UCSD-AML1 (cell line): ENCODE results near the gene GTF2F2.

Experiments used
- DNase-seq: peaks from one replicate; lab custom pipeline; 2025; ENCODE audit not compliant: unreplicated experiment; lab: John Stamatoyannopoulos, UW

Gene GTF2F2

DNA sequence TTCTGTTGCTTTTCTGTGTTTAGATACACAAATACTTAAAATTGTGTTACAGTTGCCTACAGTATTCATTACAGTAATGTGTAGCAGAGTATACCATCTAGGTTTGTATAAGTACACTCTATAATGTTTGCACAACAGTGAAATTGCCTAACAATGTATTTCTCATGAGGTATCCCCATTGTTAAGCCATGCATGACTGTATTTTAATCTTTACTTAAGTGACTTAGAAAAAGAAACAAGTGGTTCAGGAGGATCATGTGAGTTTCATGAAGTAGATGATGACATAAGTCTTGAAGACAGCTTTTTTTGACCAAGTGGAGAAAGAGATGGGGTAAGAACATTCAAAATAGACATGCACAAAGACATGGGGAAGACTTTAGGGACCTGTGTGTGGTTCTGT lies 88.9 kb downstream of the GTF2F2 start:
- DNase-seq = no peak

DNA sequence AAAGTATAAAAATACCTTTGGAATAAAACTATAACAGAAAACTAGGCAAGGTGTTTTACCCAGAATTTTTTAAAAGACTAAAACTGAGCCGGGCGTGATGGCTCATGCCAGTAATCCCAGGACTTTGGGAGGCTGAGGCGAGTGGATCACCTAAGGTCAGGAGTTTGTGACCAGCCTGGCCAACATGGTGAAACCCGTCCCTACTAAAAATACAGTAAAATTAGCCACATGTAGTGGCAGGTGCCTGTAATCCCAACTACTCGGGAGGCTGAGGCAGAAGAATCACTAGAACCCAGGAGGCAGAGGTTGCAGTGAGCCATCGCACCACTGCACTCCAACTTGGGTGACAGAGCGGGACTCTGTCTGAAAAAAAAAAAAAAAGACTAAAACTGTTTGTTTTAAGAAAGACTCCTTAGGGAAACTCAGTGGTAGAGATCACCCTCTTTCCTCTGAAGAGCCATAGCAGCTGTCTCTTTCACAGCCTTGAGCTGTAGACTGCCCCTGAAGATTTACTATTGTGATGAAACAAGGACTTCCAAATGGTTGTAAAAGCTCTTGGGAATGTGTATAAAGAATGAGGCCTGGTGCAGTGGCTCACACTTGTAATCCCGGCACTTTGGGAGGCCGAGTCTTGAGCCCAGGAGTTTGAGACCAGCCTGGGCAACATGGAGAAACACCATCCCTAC lies 95.2 kb downstream of the GTF2F2 start:
- no peak for DNase-seq

DNA sequence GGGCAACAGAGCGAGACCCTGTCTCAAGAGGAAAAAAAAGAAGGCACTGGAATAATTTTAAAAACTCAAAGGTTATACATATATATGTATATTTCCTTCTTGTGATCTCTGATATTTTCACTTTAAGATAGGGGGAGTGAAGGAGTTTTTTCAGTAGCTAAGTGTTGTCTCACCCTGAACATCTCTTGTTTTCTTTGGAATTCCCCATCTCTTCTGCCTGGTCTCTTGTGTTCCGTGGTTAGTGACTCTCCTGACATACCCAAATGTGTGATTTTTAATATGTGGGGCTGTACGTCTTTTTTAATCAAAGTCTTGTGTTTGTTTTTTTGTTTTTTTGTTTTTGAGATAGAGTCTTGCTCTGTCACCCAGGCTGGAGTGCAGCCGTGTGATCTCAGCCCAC lies 95.9 kb downstream of the GTF2F2 start:
- no peak for DNase-seq

DNA sequence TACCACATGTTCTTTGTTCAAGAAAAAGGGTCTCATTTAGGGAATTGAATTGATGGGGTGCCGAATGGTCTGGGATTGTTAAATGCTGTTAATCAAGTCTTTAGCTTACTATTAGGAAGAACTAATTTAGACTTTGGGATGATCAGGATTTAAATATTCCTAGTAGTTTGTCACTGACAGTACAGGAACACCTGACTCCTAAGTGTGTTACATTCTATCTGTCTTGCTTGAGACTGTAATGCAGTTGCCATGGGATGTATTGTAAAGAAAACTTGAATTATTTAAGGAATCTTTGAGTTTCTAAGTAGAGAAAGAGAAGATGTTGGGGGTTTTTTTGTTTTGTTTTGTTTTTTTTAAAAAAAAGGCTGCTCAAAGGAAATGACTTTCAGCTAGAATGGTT lies 98.4 kb downstream of the GTF2F2 start:
- no peak for DNase-seq

DNA sequence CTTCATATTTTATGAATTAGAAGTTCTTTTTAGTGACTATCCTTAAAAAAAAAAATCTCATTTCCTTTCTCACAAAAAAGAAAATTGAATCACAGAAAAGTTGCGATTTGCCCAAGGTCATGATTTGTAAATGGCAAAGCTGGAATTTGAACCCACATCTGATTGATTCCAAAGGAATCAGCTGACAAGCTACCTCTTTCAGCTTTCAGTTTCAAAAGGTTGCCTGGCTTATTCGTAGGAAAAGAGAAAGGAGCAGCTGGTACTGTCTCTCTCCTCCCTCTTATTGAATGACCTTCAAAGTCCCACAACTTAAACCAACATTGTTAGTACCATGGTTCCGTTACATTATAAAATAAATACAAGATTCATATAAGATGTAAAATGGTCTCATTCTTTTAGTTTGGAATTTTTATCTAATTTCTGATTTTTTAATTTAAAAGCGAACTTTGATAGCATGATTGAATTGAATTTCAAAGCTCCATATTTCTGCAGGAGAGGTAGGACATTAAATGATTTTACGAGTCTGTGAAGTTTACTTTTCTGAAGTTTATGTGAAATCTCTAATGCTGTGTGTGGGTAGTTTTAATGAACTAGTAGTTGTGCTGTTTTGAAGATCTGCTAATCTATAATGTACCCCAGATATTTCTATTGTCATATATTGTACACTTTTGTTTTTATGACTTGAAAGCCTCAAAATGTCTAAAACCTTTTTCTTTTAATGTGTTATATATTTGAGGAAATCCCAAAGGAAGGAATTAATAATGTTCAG lies 99.0 kb downstream of the GTF2F2 start:
- DNase-seq = no peak

DNA sequence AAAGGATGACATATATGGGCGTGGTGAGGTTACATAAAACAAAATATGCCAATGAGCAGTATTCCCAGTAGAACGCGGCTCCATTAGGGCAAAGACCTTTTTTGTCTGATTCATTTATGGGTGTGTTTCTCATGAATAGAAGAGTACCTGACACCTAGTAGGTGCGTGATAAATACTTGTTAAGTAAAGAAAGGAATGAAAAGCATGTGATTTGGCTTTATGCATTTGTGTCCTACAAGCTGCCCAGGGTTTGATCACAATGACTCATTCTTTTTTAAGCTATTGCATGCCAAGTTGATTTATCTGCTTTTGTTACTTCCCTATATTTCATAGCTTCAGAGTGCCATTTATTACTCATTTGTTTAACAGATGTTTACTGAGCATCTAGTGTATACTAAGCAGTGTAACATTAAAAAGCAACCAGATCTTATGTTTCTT lies 99.6 kb downstream of the GTF2F2 start:
- no peak for DNase-seq

DNA sequence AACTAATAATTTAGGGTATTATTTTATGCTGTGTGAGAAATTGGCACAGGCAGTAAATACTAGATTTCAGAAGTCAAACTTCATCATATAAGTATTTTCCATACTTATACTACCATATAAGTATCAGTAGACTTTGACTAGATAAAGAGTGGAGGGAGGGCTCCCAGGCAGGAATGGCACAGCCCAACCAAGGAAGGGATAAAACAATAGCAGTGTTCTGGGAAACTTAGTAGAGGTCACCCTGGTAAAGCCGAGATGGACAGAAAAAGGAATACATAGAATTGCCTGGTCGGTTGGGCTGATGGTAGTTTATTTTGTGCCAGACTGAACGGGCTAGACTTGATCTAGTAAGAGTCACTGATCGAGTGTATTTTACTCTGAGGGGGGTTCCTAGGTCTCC lies 100.1 kb downstream of the GTF2F2 start:
- DNase-seq = no peak

DNA sequence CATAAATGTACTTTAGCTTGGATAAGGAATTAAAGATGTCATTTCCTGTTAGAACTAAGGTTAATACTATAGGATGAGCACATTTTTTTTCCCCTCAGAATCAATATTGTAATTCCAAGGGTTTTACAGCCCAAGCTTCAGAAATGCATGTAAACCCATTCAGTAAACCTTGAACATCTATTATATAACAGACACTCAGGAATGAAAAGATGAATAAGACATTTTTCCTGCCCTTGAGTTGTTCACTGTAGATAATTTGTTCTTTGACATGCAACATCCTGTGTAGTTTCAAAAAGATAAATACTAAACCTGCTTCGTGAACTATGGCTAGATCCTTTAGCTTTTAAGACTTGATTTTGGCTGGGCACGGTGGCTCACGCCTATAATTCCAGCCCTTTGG lies 102.2 kb downstream of the GTF2F2 start:
- DNase-seq = no peak

DNA sequence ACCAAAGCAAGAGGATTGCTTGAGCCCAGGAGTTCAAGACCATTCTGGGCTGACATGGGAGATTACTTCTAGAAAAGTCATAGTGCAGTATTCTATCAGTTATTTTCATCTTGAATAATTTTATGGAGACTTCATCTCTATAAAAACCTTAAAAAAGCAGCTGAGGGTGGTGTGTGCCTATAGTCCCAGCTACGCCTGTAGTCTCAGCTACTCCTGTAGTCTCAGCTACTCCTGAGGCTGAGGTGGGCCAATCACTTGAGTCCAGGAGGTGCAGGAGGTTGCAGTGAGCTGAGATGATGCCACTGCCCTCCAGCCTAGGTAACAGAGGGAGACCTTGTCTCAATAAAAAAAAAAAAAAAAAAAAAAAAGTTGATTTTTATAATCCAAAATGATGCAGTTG lies 102.6 kb downstream of the GTF2F2 start:
- DNase-seq = no peak

DNA sequence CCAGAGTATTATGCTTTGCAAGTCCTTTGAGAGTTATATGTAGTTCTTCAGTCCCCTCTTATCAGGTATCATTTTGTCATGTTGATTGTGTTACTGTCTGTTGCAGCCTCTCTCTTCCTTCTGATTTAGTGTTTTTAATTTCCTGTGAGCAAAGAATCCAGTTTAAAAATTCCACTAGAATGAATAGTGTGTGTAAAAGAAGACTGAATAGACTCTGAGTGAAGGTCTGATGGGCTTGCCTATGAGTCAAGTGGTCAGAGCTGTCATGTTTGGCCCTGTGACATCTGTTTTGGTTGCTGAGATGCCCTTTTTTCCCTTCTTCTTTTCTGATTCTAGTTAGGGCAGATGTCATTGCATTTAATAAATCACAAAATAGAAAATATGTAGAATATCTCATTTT lies 103.9 kb downstream of the GTF2F2 start:
- no peak for DNase-seq

DNA sequence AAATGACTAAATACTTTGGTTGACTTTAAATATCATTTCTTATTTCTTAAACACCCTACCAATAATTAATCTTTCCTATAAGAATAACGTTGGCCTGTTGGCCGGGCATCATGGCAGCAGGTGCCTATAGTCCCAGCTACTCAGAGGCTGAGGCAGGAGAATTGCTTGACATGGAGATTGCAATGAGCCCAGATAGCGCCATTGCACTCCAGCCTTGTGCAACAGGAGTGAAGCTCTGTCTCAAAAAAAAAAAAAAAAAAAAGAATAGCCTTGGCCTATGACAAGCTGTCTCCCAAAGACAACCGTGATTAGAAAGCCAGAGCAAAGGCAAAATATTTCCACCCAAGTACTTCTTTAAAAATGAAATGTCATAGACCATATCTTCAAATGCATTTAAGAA lies 105.1 kb downstream of the GTF2F2 start:
- no peak for DNase-seq

DNA sequence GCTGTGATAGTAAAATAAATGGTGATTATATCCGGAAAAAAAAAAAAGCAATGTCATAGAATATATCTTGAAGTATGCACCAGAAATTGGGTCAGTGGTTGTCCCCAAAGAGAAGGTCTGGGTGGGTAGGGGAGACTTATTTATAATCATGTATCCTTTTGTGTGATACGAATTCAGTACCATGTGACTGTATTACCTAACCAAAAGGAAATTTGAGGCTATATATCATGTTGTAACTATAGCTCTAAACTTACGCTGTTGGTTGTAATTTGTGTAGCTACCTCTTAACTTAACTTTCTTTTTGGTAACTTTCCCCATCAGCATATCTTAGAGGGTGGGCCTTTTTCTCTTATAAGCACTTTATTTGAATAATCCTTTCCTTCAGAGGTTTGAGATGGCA lies 105.7 kb downstream of the GTF2F2 start:
- DNase-seq = no peak

DNA sequence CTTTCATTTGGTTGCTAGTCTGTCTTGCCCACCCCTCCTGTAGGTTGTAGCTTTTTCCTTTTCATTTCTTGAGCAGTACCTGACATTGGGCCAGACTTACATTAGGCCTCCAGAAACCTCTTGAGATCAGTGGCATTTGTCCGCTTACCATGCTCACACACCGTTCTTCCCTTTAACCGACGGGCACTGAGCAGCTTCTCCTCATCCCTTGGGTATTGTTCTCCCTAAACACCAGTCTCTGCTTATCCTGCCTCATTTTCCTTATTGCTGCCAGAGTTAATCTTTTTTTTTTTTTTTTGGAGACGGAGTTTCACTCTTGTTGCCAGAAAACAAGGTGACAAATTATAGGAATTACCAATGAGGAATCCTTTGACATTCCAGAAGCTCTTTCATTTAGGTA lies 107.7 kb downstream of the GTF2F2 start:
- no peak for DNase-seq

DNA sequence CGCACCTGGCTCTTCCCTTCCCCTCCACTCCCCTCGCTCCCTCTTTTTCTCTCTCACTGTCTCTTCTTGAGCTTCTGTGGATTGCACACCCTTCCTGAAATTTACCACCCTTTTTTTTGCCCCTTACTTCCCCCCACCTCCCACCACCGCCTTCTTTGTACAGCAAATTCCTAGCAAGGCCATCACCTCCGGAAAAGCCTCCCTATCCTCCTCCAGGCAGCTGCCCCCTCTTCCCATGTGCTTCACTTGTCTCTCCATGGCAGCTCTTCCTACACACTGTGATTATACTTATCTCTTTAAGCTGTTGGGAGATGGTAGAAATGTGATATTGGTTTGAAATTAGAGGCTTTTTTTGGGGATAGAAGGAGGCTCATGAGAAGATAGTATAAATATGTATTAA lies 108.9 kb downstream of the GTF2F2 start:
- no peak for DNase-seq

DNA sequence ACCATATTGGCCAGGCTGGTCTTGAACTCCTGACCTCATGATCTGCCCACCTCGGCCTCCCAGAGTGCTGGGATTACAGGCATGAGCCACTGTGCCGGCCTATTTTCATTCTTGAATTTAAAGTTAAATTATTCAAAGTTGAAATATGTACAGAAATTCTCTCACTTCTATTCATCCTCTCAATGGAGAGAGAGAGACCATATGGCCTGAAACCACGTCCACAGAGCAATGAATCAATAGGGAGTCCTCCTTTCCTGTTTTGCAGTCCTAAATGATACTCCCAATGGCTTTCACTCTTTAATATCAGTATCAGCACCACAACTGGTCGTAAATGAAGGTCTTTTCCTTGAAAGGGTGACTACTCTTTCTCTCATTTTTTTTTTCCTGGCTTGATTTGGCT lies 111.0 kb downstream of the GTF2F2 start:
- no peak for DNase-seq

DNA sequence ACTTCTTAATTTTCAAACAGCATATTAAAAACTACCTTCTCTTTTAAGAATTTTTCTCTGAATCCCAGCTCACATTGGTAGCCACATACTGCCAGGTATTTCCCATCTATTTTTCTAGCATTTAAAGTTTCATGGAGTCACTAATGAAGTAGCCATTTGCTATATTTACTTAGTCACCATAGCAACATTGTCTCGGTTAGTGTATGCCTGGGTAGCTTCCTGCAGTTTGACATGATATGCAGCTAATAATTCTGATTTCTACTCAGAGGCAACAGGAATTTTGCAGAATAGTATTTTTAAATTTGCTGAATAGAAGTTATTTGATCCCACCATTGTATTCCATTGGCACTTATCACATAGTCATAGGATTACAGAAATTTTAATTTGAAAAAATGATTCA lies 111.4 kb downstream of the GTF2F2 start:
- no peak for DNase-seq

DNA sequence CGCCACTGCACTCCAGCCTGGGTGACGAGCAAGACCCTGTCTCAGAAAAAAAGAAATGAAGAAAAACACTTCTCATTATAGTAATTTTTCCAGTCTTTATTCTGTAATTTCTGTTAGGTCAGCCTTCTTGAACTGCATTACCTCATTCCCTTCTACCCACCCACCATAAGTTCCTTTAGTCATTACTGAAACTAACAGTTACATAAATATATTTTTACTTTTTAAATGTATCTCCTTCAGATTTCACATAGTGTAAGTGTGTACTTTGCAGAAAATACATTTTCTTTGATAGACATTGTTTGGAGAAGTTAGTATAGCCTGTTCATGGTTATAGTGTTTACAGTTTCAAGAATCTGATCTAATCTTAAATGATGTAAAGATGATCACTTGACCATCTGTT lies 112.3 kb downstream of the GTF2F2 start:
- DNase-seq = no peak

DNA sequence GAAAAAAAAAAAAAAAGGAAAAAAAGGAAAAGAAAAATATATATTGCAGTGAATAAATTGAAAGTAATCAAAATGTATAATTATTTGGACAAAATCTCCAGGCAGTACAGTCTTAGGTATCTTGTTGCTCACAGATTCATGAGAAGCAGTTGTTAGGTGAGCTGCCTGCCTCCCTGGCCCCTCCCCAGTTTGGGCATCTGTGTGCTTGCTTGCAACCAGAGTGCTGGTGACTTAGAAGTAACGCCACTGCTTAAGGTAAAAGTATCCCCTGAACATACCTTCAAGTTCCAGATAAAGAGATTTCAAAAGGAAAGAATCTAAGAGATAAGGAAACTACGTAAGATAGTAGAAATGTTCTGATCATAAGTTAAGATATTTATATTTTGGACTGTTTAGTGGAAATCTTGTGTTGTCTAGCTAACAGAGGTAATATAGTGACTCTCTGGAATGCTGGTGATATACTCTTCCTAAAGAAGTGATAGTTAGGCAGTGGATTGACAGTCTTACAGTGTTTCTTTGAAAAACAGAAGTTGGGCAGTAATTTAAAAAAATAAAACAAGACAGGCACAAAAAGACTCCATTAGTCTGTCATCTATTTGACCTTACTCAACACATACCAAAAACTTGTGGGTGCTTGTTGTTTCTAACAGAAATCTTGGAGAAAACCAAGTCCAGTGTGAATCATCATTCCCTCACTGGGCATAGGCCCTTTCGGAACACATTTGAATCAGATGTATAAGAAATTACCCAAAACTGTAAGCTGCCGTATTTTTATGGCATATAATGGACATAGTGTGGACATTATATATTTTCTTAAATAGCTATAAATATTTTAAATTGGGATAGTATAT lies 118.9 kb downstream of the GTF2F2 start:
- DNase-seq = no peak

DNA sequence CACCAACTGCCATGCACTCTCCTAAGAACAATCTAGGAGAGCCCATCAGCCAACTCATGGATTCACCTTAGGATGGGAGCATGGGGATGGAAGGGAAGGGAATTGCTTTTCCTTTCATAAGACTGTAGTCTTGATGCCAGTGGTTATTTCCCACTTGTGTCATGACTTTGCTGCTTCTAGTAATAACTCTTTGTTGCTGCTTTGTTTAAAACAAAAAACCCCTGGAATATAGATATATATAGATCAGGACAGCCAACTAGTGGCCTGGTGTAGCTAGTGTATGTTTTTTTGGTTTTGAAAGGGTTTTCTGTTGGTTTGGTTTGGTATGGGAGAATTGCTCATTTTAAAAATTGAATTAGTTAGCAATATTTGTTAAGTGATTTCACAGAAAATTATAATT lies 119.8 kb downstream of the GTF2F2 start:
- DNase-seq = no peak

DNA sequence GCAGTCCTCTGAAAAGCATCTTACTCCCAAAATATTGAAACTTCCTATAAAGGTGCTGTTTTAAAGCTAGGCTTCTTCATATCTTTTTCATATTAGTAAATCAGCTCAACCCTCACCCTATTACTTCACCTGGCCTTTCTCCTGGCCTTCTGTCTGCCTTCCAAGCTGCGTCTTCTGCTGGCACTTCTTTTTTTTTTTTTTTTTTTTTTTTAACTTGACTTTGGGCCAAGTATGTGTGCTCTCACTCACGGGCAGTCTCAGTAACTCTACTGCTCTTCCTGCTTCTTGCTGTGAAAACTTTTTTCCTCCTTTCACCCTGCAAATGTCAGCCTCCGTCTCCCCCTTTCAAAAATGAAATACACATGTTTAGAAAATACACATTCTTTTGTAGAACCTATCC lies 121.8 kb downstream of the GTF2F2 start:
- DNase-seq = no peak

DNA sequence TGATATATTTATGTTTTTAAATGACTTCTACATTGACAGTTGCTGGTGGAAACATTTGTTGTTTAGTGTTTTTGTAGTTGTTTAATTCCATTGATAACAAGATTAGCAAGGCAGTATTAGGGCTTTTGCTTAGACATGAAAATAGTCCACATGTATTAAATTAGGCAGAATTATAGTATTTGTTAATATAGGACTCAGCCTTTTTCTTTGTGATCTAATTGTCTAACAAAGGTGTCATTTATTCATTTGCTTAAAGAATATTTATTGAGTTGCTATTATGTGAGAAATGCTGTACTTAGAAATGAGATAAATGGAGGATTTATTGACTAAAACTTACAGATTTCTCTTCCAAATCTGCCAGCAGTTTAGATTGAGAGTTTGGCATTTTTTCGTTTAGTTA lies 122.2 kb downstream of the GTF2F2 start:
- no peak for DNase-seq

DNA sequence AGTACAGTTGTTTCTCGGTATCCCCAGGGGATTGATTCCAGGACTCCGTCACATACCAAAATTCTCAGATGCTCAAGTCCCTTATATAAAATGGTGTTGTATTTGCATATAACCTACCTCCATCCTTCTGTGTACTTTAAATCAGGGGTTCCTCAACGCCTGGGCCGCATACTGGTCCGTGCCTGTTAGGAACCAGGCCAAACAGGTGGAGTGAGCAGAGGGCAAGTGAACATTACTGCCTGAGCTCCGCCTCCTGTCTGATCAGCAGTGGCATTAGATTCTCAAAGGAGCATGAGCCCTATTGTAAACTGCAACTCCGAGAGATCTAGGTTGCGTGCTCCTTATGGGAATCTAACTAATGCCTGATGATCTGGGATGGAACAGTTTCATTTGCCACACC lies 122.8 kb downstream of the GTF2F2 start:
- no peak for DNase-seq
